B cell (primary cell): ENCODE measurements around the gene STOML1.

Source experiments
- EZH2 ChIP-seq: IDR thresholded peaks from 2 replicates; pipeline ENCODE4 v1.6.1; 2012; ENCODE audit warnings: borderline replicate concordance, low read depth, mild to moderate bottlenecking, moderate library complexity, low read length; ENCODE audit not compliant: insufficient read depth, poor library complexity, severe bottlenecking
- TF ChIP-seq, protein P1 (sequence below): fragments of 200-600 bp; IDR thresholded peaks from one replicate; pipeline ENCODE4 v1.8.0; 2022; ENCODE audit warnings: antibody characterized with exemption, mild to moderate bottlenecking

DNA sequence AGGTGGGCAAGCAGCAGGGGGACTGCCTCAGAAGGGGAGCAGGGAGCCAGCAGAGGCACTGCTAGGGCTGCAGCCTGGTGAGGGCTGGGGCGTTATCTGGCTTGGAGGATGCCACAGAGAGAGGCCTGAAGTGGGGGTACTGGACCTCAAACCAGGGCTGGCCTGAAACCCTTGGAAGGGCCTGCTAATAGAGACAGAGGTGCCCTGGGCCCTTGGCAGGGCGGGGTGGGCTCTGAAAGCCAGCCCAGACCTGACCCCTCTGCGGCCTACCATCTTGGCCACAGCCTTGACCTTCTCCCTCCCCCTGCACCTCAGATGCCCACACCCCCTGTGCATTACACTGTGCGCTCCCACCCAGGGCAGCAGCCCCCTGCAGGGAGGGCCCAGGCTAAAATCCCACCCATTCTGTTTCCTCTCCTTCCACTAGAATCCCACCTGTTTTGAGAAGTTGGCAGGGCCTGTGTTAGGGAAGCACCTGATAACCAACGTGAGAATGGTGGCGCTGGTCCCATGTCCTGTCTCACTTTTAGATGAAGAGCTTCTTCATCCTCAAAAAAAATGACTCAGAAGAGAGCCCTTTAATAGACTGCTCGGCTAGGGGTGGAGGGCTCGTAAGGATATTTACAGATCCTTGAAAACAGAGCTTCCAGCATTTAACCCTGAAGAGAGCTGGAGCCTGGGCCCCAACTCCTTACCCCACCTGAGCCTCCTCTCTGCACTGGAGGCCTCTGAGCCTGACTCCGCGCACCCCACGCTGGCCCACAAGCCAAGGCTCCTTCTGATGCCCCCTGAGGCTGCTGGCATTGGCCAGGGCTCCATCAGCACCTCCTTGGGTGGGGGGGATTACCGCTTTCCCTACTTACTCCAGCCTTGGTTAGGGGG is 36.0 kb downstream of the STOML1 start:
- TF ChIP-seq, protein P1, sequence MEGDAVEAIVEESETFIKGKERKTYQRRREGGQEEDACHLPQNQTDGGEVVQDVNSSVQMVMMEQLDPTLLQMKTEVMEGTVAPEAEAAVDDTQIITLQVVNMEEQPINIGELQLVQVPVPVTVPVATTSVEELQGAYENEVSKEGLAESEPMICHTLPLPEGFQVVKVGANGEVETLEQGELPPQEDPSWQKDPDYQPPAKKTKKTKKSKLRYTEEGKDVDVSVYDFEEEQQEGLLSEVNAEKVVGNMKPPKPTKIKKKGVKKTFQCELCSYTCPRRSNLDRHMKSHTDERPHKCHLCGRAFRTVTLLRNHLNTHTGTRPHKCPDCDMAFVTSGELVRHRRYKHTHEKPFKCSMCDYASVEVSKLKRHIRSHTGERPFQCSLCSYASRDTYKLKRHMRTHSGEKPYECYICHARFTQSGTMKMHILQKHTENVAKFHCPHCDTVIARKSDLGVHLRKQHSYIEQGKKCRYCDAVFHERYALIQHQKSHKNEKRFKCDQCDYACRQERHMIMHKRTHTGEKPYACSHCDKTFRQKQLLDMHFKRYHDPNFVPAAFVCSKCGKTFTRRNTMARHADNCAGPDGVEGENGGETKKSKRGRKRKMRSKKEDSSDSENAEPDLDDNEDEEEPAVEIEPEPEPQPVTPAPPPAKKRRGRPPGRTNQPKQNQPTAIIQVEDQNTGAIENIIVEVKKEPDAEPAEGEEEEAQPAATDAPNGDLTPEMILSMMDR, result no peak
- no peak for TF ChIP-seq EZH2
